Measurements from ENCODE around the gene TIMMDC1.
A peak's percentile ranks its signal among the peaks of the same experiment; 100 is the strongest.

DNA sequence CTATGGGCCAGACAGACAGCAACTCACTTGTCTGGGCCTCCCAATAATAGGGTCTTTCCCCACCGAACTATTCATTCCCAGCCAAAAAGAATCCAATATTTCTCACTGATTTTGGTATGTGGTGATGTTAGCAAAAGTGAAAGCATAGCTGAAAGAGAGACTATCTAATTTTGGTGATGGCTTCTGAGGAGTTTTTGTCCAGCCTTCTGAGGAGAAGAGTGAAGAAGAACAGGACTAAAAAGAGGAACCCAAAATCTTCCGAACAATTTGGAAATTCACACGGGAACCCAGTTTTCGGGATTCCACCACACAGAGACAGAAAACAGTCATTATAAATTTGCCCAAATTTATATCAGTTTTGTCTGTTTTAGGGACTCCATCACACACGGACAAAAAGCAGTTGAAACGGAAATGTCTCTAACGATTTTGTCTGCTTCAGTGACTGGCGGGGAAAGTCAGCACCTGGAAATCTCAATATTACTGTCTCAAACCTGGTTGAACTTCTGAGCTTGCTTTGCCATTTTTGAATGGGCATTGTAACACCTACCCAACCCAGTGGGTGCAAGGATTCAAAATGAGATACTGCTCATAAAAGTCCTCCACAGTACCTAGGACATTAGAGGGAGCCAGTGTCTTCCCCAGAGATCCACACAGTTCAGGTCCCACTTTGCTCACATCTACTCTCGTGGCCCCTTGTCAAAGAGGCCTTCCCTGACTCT, 52.0 kb downstream of the TIMMDC1 start:
- TF ChIP-seq, protein P1, sequence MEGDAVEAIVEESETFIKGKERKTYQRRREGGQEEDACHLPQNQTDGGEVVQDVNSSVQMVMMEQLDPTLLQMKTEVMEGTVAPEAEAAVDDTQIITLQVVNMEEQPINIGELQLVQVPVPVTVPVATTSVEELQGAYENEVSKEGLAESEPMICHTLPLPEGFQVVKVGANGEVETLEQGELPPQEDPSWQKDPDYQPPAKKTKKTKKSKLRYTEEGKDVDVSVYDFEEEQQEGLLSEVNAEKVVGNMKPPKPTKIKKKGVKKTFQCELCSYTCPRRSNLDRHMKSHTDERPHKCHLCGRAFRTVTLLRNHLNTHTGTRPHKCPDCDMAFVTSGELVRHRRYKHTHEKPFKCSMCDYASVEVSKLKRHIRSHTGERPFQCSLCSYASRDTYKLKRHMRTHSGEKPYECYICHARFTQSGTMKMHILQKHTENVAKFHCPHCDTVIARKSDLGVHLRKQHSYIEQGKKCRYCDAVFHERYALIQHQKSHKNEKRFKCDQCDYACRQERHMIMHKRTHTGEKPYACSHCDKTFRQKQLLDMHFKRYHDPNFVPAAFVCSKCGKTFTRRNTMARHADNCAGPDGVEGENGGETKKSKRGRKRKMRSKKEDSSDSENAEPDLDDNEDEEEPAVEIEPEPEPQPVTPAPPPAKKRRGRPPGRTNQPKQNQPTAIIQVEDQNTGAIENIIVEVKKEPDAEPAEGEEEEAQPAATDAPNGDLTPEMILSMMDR (IDR thresholded peaks at IDR 0.05): peak in 1 of 12 donors; percentile 20
- TF ChIP-seq POLR2A (IDR thresholded peaks at IDR 0.05): no peak
